ENCODE measurements around the gene NOTO.

NOTO gene

GRCh38 chr2:73173781-73174180, 28.6 kb upstream of the NOTO start:
- Histone ChIP-seq H3K27me3 (replicated peaks; ENCODE audit: control insufficient read depth, insufficient read depth, low read length, poor library complexity, severe bottlenecking) (peaks cover 26% of the 10 kb centered on the region), H3K4me1 (ENCODE audit: control insufficient read depth, insufficient read depth, low read length, poor library complexity, severe bottlenecking) (peaks cover 23% of the 10 kb centered on the region), H3K4me3 (ENCODE audit: insufficient read depth, low read depth, low read length, poor library complexity, severe bottlenecking) (no peak overlapping the region), H3K27ac (ENCODE audit: insufficient read depth, low read length, poor library complexity, severe bottlenecking) (no peak overlapping the region), H3K9me3 (ENCODE audit: control insufficient read depth, low read length) (no peaks in the 10 kb centered on the region), H3K36me3 (ENCODE audit: control insufficient read depth, insufficient read depth, low read length) (no peaks in the 10 kb centered on the region)
- DNase-seq: no peak

- no peaks in the 10 kb centered on the region for H3K36me3 ChIP-seq (ENCODE audit: control insufficient read depth, insufficient read depth, low read length)
- H3K4me3 ChIP-seq (ENCODE audit: insufficient read depth, low read depth, low read length, poor library complexity, severe bottlenecking): no peak overlapping the region
- no peak for DNase-seq
- H3K27me3 ChIP-seq (replicated peaks; ENCODE audit: control insufficient read depth, insufficient read depth, low read length, poor library complexity, severe bottlenecking): peaks cover 26% of the 10 kb centered on the region
- no peak overlapping the region for H3K27ac ChIP-seq (ENCODE audit: insufficient read depth, low read length, poor library complexity, severe bottlenecking)
- H3K4me1 ChIP-seq (ENCODE audit: control insufficient read depth, insufficient read depth, low read length, poor library complexity, severe bottlenecking): peaks cover 23% of the 10 kb centered on the region
- no peaks in the 10 kb centered on the region for H3K9me3 ChIP-seq (ENCODE audit: control insufficient read depth, low read length)
These were observed 28.1 kb upstream of the NOTO start for GRCh38 chr2:73174244-73174643.

GRCh38 chr2:73174941-73175662, 27.3 kb upstream of the NOTO start:
- DNase-seq: no peak
- H3K27me3 ChIP-seq (replicated peaks; ENCODE audit: control insufficient read depth, insufficient read depth, low read length, poor library complexity, severe bottlenecking): peaks cover 26% of the 10 kb centered on the region
- no peak overlapping the region for H3K27ac ChIP-seq (ENCODE audit: insufficient read depth, low read length, poor library complexity, severe bottlenecking)
- H3K4me3 ChIP-seq (ENCODE audit: insufficient read depth, low read depth, low read length, poor library complexity, severe bottlenecking): peak overlapping the region; percentile 58
- no peaks in the 10 kb centered on the region for H3K36me3 ChIP-seq (ENCODE audit: control insufficient read depth, insufficient read depth, low read length)
- H3K9me3 ChIP-seq (ENCODE audit: control insufficient read depth, low read length): no peaks in the 10 kb centered on the region
- H3K4me1 ChIP-seq (ENCODE audit: control insufficient read depth, insufficient read depth, low read length, poor library complexity, severe bottlenecking): peaks cover 23% of the 10 kb centered on the region

- Histone ChIP-seq H3K9me3 (ENCODE audit: control insufficient read depth, low read length) (no peaks in the 10 kb centered on the region), H3K4me3 (ENCODE audit: insufficient read depth, low read depth, low read length, poor library complexity, severe bottlenecking) (peak overlapping the region; percentile 58), H3K27me3 (replicated peaks; ENCODE audit: control insufficient read depth, insufficient read depth, low read length, poor library complexity, severe bottlenecking) (peaks cover 26% of the 10 kb centered on the region), H3K27ac (ENCODE audit: insufficient read depth, low read length, poor library complexity, severe bottlenecking) (no peak overlapping the region), H3K4me1 (ENCODE audit: control insufficient read depth, insufficient read depth, low read length, poor library complexity, severe bottlenecking) (peaks cover 23% of the 10 kb centered on the region), H3K36me3 (ENCODE audit: control insufficient read depth, insufficient read depth, low read length) (no peaks in the 10 kb centered on the region)
- peak; percentile 28 to 51 (median 38) for DNase-seq
These were observed 26.6 kb upstream of the NOTO start for GRCh38 chr2:73175663-73176204.

- DNase-seq: no peak
- peaks cover 26% of the 10 kb centered on the region for H3K27me3 ChIP-seq (replicated peaks; ENCODE audit: control insufficient read depth, insufficient read depth, low read length, poor library complexity, severe bottlenecking)
- no peaks in the 10 kb centered on the region for H3K9me3 ChIP-seq (ENCODE audit: control insufficient read depth, low read length)
- no peak overlapping the region for H3K27ac ChIP-seq (ENCODE audit: insufficient read depth, low read length, poor library complexity, severe bottlenecking)
- no peaks in the 10 kb centered on the region for H3K36me3 ChIP-seq (ENCODE audit: control insufficient read depth, insufficient read depth, low read length)
- H3K4me3 ChIP-seq (ENCODE audit: insufficient read depth, low read depth, low read length, poor library complexity, severe bottlenecking): peak overlapping the region; percentile 62
- peaks cover 23% of the 10 kb centered on the region for H3K4me1 ChIP-seq (ENCODE audit: control insufficient read depth, insufficient read depth, low read length, poor library complexity, severe bottlenecking)
These were observed 26.0 kb upstream of the NOTO start for GRCh38 chr2:73176205-73176880.

GRCh38 chr2:73176881-73177644, 25.3 kb upstream of the NOTO start:
- H3K27ac ChIP-seq (ENCODE audit: insufficient read depth, low read length, poor library complexity, severe bottlenecking): peak overlapping the region; percentile 11
- peaks cover 23% of the 10 kb centered on the region for H3K4me1 ChIP-seq (ENCODE audit: control insufficient read depth, insufficient read depth, low read length, poor library complexity, severe bottlenecking)

GRCh38 chr2:73177645-73178255, 24.6 kb upstream of the NOTO start:
- H3K4me3 ChIP-seq (ENCODE audit: insufficient read depth, low read depth, low read length, poor library complexity, severe bottlenecking): peak overlapping the region; percentile 62
- DNase-seq: no peak
- peaks cover 26% of the 10 kb centered on the region for H3K27me3 ChIP-seq (replicated peaks; ENCODE audit: control insufficient read depth, insufficient read depth, low read length, poor library complexity, severe bottlenecking)
- peak overlapping the region; percentile 11 for H3K27ac ChIP-seq (ENCODE audit: insufficient read depth, low read length, poor library complexity, severe bottlenecking)
- no peaks in the 10 kb centered on the region for H3K9me3 ChIP-seq (ENCODE audit: control insufficient read depth, low read length)
- peaks cover 23% of the 10 kb centered on the region for H3K4me1 ChIP-seq (ENCODE audit: control insufficient read depth, insufficient read depth, low read length, poor library complexity, severe bottlenecking)
- no peaks in the 10 kb centered on the region for H3K36me3 ChIP-seq (ENCODE audit: control insufficient read depth, insufficient read depth, low read length)

More at GRCh38 chr2:73176881-73177644, 25.3 kb upstream of the NOTO start:
- peak; percentile 68 to 79 (median 73) for DNase-seq
- peaks cover 26% of the 10 kb centered on the region for H3K27me3 ChIP-seq (replicated peaks; ENCODE audit: control insufficient read depth, insufficient read depth, low read length, poor library complexity, severe bottlenecking)
- no peaks in the 10 kb centered on the region for H3K9me3 ChIP-seq (ENCODE audit: control insufficient read depth, low read length)
- no peaks in the 10 kb centered on the region for H3K36me3 ChIP-seq (ENCODE audit: control insufficient read depth, insufficient read depth, low read length)
- peak overlapping the region; percentile 62 for H3K4me3 ChIP-seq (ENCODE audit: insufficient read depth, low read depth, low read length, poor library complexity, severe bottlenecking)

GRCh38 chr2:73185965-73186364, 16.4 kb upstream of the NOTO start:
- Histone ChIP-seq H3K27me3 (replicated peaks; ENCODE audit: control insufficient read depth, insufficient read depth, low read length, poor library complexity, severe bottlenecking) (no peaks in the 10 kb centered on the region), H3K4me1 (ENCODE audit: control insufficient read depth, insufficient read depth, low read length, poor library complexity, severe bottlenecking) (no peaks in the 10 kb centered on the region), H3K27ac (ENCODE audit: insufficient read depth, low read length, poor library complexity, severe bottlenecking) (no peak overlapping the region), H3K9me3 (ENCODE audit: control insufficient read depth, low read length) (no peaks in the 10 kb centered on the region), H3K4me3 (ENCODE audit: insufficient read depth, low read depth, low read length, poor library complexity, severe bottlenecking) (no peak overlapping the region), H3K36me3 (ENCODE audit: control insufficient read depth, insufficient read depth, low read length) (no peaks in the 10 kb centered on the region)
- no peak for DNase-seq

GRCh38 chr2:73187549-73187948, 14.8 kb upstream of the NOTO start:
- Histone ChIP-seq H3K4me1 (ENCODE audit: control insufficient read depth, insufficient read depth, low read length, poor library complexity, severe bottlenecking) (no peaks in the 10 kb centered on the region), H3K27ac (ENCODE audit: insufficient read depth, low read length, poor library complexity, severe bottlenecking) (no peak overlapping the region), H3K9me3 (ENCODE audit: control insufficient read depth, low read length) (no peaks in the 10 kb centered on the region), H3K36me3 (ENCODE audit: control insufficient read depth, insufficient read depth, low read length) (no peaks in the 10 kb centered on the region), H3K27me3 (replicated peaks; ENCODE audit: control insufficient read depth, insufficient read depth, low read length, poor library complexity, severe bottlenecking) (no peaks in the 10 kb centered on the region), H3K4me3 (ENCODE audit: insufficient read depth, low read depth, low read length, poor library complexity, severe bottlenecking) (no peak overlapping the region)
- DNase-seq: no peak

Measured in effector memory CD4-positive, alpha-beta T cell (primary cell).